GM13977 (cell line): ENCODE data around the gene PRM2.
"Not testable (repeated sequence)": the region's sequence is repeated elsewhere in the genome, so short reads cannot be mapped to it uniquely, and the experiment has no call there.

Source experiments
- DNase-seq: peaks from one replicate; pipeline ENCODE4 v3.0.0; 2012; ENCODE audit warnings: low spot score
- CTCF ChIP-seq: IDR thresholded peaks from 2 replicates; pipeline ENCODE4 v1.5.1; 2012; ENCODE audit warnings: mild to moderate bottlenecking, control low read depth; ENCODE audit not compliant: insufficient read depth; ENCODE audit errors: extremely low read depth, missing control alignments
- in situ Hi-C: fragments of 300-500 bp; cut with MboI; formaldehyde crosslinking; loops from one replicate; pipeline ENCODE4 v1.12.0; 2022; ENCODE audit warnings: low sequenced_read_pairs, low pct_unique_long_range_greater_than_20kb, mixed read lengths, inconsistent platforms; ENCODE audit not compliant: unreplicated experiment

The PRM2 gene

GRCh38 chr16:11300560-11300892 lies 24.2 kb upstream of the PRM2 start:
- in situ Hi-C loops, result no loop called here
- DNase-seq, result no peak
- no peak for TF ChIP-seq CTCF

GRCh38 chr16:11299865-11300559 lies 23.7 kb upstream of the PRM2 start:
- in situ Hi-C loops, result no loop called here
- no peak for TF ChIP-seq CTCF
- DNase-seq, result no peak

- in situ Hi-C loops, result not testable (repeated sequence)
- peak; percentile 46 for DNase-seq
Measured at GRCh38 chr16:11298950-11299547, 22.8 kb upstream of the PRM2 start.

- no peak for TF ChIP-seq CTCF
- DNase-seq, result no peak
- in situ Hi-C loops, result no loop called here
Measured at GRCh38 chr16:11298143-11298900, 22.0 kb upstream of the PRM2 start.

GRCh38 chr16:11297492-11298142 lies 21.3 kb upstream of the PRM2 start:
- TF ChIP-seq CTCF, result peak; percentile 17
- in situ Hi-C loops, result no loop called here
- peak; percentile 67 for DNase-seq

GRCh38 chr16:11296706-11297491 lies 20.6 kb upstream of the PRM2 start:
- in situ Hi-C loops, result no loop called here
- TF ChIP-seq CTCF, result no peak
- DNase-seq, result no peak
